WTC11 (cell line): ENCODE data around the gene WBP2. TPM values are rescaled to one million over a fixed set of nuclear protein-coding genes. Genes with fewer than 3 reads are reported as not detected.

Source experiments
- ATAC-seq: fragments of 200-7000 bp; cut with Tn5 transposase; 2 replicates; pipeline ENCODE4 v1.10.0; 2021; ENCODE audit warnings: mild to moderate bottlenecking, moderate library complexity
- CTCF ChIA-PET: fragments of 300-600 bp; sonication (Branson Sonifier 250); formaldehyde crosslinking; loops from one replicate; lab custom pipeline; 2021; ENCODE audit warnings: antibody characterized with exemption; lab: Charles Lee
- POLR2A ChIA-PET: fragments of 350-600 bp; sonication (Branson Sonifier 250); formaldehyde crosslinking; loops from one replicate; lab custom pipeline; 2021; ENCODE audit warnings: antibody characterized with exemption; lab: Charles Lee
- DNase-seq: peaks from one replicate; pipeline ENCODE4 v3.0.0; 2021; ENCODE audit warnings: low spot score
- H3K27ac Mint-ChIP-seq: 2 replicates; pipeline ENCODE4 v1.8.0; 2021; ENCODE audit warnings: mixed read lengths
- H3K27me3 Mint-ChIP-seq: 2 replicates; pipeline ENCODE4 v1.8.0; 2021; ENCODE audit warnings: low read depth, mild to moderate bottlenecking, moderate library complexity, mixed read lengths
- H3K36me3 Mint-ChIP-seq: 2 replicates; pipeline ENCODE4 v1.8.0; 2021; ENCODE audit warnings: mixed read lengths
- H3K4me1 Mint-ChIP-seq: 2 replicates; pipeline ENCODE4 v1.8.0; 2022; ENCODE audit warnings: mixed read lengths
- H3K4me3 Mint-ChIP-seq: 2 replicates; pipeline ENCODE4 v1.8.0; 2021; ENCODE audit warnings: mild to moderate bottlenecking, moderate library complexity, mixed read lengths
- H3K9me3 Mint-ChIP-seq: 2 replicates; pipeline ENCODE4 v1.8.0; 2021; ENCODE audit warnings: mixed read lengths
- E2F1 ChIP-seq: sonication (generic); formaldehyde crosslinking; IDR thresholded peaks from 2 replicates; pipeline ENCODE4 v1.8.0; 2022; ENCODE audit warnings: mild to moderate bottlenecking, missing genetic modification reagents
- ERG ChIP-seq: fragments of 250-450 bp; sonication (Bioruptor Pico); IDR thresholded peaks from 2 replicates; pipeline ENCODE4 v1.8.0; 2021; ENCODE audit warnings: mild to moderate bottlenecking
- FOXJ3 ChIP-seq: sonication (generic); formaldehyde crosslinking; IDR thresholded peaks from 2 replicates; pipeline ENCODE4 v1.9.0; 2021; ENCODE audit warnings: missing genetic modification reagents, mild to moderate bottlenecking, borderline replicate concordance
- FOXK1 ChIP-seq: sonication (generic); formaldehyde crosslinking; IDR thresholded peaks from 2 replicates; pipeline ENCODE4 v1.8.0; 2022; ENCODE audit warnings: mild to moderate bottlenecking, moderate library complexity, missing genetic modification reagents
- GRHL2 ChIP-seq: fragments of 250-450 bp; sonication (Bioruptor Pico); IDR thresholded peaks from 2 replicates; pipeline ENCODE4 v1.8.0; 2022; ENCODE audit warnings: mild to moderate bottlenecking, moderate library complexity; ENCODE audit not compliant: insufficient replicate concordance, severe bottlenecking
- GTF2I ChIP-seq: fragments of 250-450 bp; sonication (Bioruptor Pico); conservative IDR thresholded peaks from 2 replicates; pipeline ENCODE4 v1.4.0; 2021; ENCODE audit warnings: mild to moderate bottlenecking
- HMGA2 ChIP-seq: fragments of 250-450 bp; sonication (Bioruptor Pico); IDR thresholded peaks from 2 replicates; pipeline ENCODE4 v1.4.0; 2021; ENCODE audit warnings: mild to moderate bottlenecking, moderate library complexity
- HMGXB4 ChIP-seq: sonication (generic); formaldehyde crosslinking; IDR thresholded peaks from 2 replicates; pipeline ENCODE4 v1.8.1; 2023; ENCODE audit warnings: mild to moderate bottlenecking, moderate library complexity, missing genetic modification reagents
- IRF2 ChIP-seq: sonication (generic); formaldehyde crosslinking; IDR thresholded peaks from 2 replicates; pipeline ENCODE4 v1.8.0; 2022; ENCODE audit warnings: low read depth, missing genetic modification reagents, borderline replicate concordance
- PREB ChIP-seq: sonication (generic); formaldehyde crosslinking; IDR thresholded peaks from 2 replicates; pipeline ENCODE4 v1.8.1; 2022; ENCODE audit warnings: mild to moderate bottlenecking, missing genetic modification reagents, moderate library complexity, borderline replicate concordance
- SMAD4 ChIP-seq: sonication (generic); formaldehyde crosslinking; IDR thresholded peaks from 2 replicates; pipeline ENCODE4 v1.8.0; 2022; ENCODE audit warnings: mild to moderate bottlenecking, missing genetic modification reagents
- SOX15 ChIP-seq: fragments of 250-450 bp; sonication (Bioruptor Pico); IDR thresholded peaks from 2 replicates; pipeline ENCODE4 v1.9.0; 2021; ENCODE audit warnings: mild to moderate bottlenecking
- TEAD4 ChIP-seq: sonication (generic); formaldehyde crosslinking; IDR thresholded peaks from 2 replicates; pipeline ENCODE4 v1.8.0; 2022; ENCODE audit warnings: mild to moderate bottlenecking, missing genetic modification reagents
- USF1 ChIP-seq: sonication (generic); formaldehyde crosslinking; IDR thresholded peaks from 2 replicates; pipeline ENCODE4 v1.8.0; 2022; ENCODE audit warnings: mild to moderate bottlenecking, missing genetic modification reagents
- ZBTB21 ChIP-seq: sonication (generic); formaldehyde crosslinking; IDR thresholded peaks from 2 replicates; pipeline ENCODE4 v1.8.1; 2023; ENCODE audit warnings: mild to moderate bottlenecking, missing genetic modification reagents, borderline replicate concordance
- ZNF138 ChIP-seq: sonication (generic); formaldehyde crosslinking; conservative IDR thresholded peaks from 2 replicates; pipeline ENCODE4 v1.8.1; 2022; ENCODE audit warnings: mild to moderate bottlenecking, moderate library complexity, missing genetic modification reagents
- ZNF219 ChIP-seq: sonication (generic); formaldehyde crosslinking; IDR thresholded peaks from 2 replicates; pipeline ENCODE4 v1.8.0; 2023; ENCODE audit warnings: missing genetic modification reagents, mild to moderate bottlenecking, borderline replicate concordance
- ZNF232 ChIP-seq: sonication (generic); formaldehyde crosslinking; IDR thresholded peaks from 2 replicates; pipeline ENCODE4 v1.8.0; 2022; ENCODE audit warnings: mild to moderate bottlenecking, missing genetic modification reagents
- ZNF396 ChIP-seq: fragments of 250-450 bp; sonication (Bioruptor Pico); IDR thresholded peaks from 2 replicates; pipeline ENCODE4 v1.8.0; 2021; ENCODE audit warnings: mild to moderate bottlenecking, moderate library complexity, borderline replicate concordance
- total RNA-seq: library from RNA; stranded (reverse); gene quantifications from 3 replicates; pipeline ENCODE4 v1.2.3, GENCODE V29; 2021
- TF ChIP-seq, protein P1 (sequence below): sonication (generic); formaldehyde crosslinking; conservative IDR thresholded peaks from 2 replicates; pipeline ENCODE4 v1.8.1; 2022; ENCODE audit warnings: mild to moderate bottlenecking, missing genetic modification reagents
- TF ChIP-seq, protein P2 (sequence below): sonication (generic); formaldehyde crosslinking; IDR thresholded peaks from 2 replicates; pipeline ENCODE4 v1.8.1; 2023; ENCODE audit warnings: mild to moderate bottlenecking, missing genetic modification reagents, moderate library complexity

WBP2 gene
- total RNA-seq, 1 experiment from 2014 or later, result 68.8 TPM

DNA sequence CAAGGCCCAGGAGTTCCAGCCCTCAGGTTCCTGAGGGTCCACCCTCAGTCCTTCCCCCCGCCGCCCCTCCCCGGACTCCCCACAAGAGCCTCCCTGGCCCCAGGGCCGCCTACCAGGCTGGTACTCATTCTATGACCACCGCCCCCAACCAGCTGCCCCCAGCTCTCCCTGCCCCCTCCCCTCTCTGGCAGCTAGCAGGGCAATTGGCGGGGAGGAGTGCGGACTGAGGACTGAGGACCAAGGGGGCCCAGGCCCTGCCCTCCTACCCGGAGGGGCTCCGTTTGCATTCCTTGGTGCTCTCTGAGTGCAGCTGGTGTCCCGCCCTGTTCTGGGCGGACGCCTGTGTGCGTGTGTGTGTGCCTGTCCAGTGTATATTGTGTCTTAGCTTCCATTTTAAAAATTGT is 30.0 kb downstream of the WBP2 start (continued):
- TF ChIP-seq ZBTB21 (CRISPR knock-in tag), result no peak
- TF ChIP-seq, all 79 proteins: peak for 0

- DNase-seq, result no peak
- ChIA-PET CTCF (interaction anchor here (0.7 to 3.9 kb wide), 2 partner anchors 31 to 36 kb away, joined by 3 to 25 read pairs; partner anchors contain the start of gene WBP2), POLR2A (no interaction called here)
- H3K36me3 Mint-ChIP-seq, result peaks cover 22% of the 10 kb centered on the region; the same call in 1 of the 2 replicates
- H3K4me1 Mint-ChIP-seq, result peaks cover 11% of the 10 kb centered on the region
- H3K27me3 Mint-ChIP-seq, result no peaks in the 10 kb centered on the region
- H3K27ac Mint-ChIP-seq, result no peak overlapping the region
- ATAC-seq, result no peak
- H3K9me3 Mint-ChIP-seq, result no peaks in the 10 kb centered on the region
- no peak overlapping the region for H3K4me3 Mint-ChIP-seq
- TF ChIP-seq SOX15 (no peak), TEAD4 (CRISPR knock-in tag) (no peak), HMGA2 (CRISPR knock-in tag) (no peak), GRHL2 (CRISPR knock-in tag) (no peak), GTF2I (CRISPR knock-in tag) (no peak), E2F1 (CRISPR knock-in tag) (no peak)
Measured at GRCh38 chr17:75824666-75825065, 30.5 kb downstream of the WBP2 start.

- H3K27me3 Mint-ChIP-seq, result no peaks in the 10 kb centered on the region
- H3K9me3 Mint-ChIP-seq, result no peaks in the 10 kb centered on the region
- ATAC-seq (no peak), DNase-seq (no peak)
- no peak overlapping the region for H3K4me3 Mint-ChIP-seq
- peaks cover 11% of the 10 kb centered on the region for H3K4me1 Mint-ChIP-seq
- TF ChIP-seq PREB (CRISPR knock-in tag), result no peak
- ChIA-PET CTCF (interaction anchor here (1.2 to 3.9 kb wide), 2 partner anchors 37 to 70 kb away, joined by 4 to 25 read pairs; no protein-coding TSS in a partner anchor), POLR2A (no interaction called here)
- H3K27ac Mint-ChIP-seq, result no peak overlapping the region
- H3K36me3 Mint-ChIP-seq, result peaks cover 28% of the 10 kb centered on the region
Measured at GRCh38 chr17:75824050-75824552, 31.0 kb downstream of the WBP2 start.

- Mint-ChIP-seq H3K4me1 (peaks cover 11% of the 10 kb centered on the region), H3K4me3 (no peak overlapping the region), H3K36me3 (peaks cover 34% of the 10 kb centered on the region), H3K9me3 (no peaks in the 10 kb centered on the region), H3K27me3 (no peaks in the 10 kb centered on the region), H3K27ac (no peak overlapping the region)
- DNase-seq (no peak), ATAC-seq (no peak)
- CTCF ChIA-PET, result interaction anchor here (1.2 to 3.9 kb wide), 3 partner anchors 38 to 73 kb away, joined by 4 to 25 read pairs (median 6); no protein-coding TSS in a partner anchor
- POLR2A ChIA-PET, result no interaction called here
- no peak for TF ChIP-seq USF1 (CRISPR knock-in tag)
- TF ChIP-seq ZNF232, result no peak
- TF ChIP-seq SMAD4, result no peak
- no peak for TF ChIP-seq FOXK1 (CRISPR knock-in tag)
- TF ChIP-seq ERG (CRISPR knock-in tag), result no peak
- TF ChIP-seq, protein P1, sequence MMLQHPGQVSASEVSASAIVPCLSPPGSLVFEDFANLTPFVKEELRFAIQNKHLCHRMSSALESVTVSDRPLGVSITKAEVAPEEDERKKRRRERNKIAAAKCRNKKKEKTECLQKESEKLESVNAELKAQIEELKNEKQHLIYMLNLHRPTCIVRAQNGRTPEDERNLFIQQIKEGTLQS, result no peak
- no peak for TF ChIP-seq IRF2 (CRISPR knock-in tag)
- no peak for TF ChIP-seq ZNF396 (CRISPR knock-in tag)
- no peak for TF ChIP-seq FOXJ3
- no peak for TF ChIP-seq HMGA2 (CRISPR knock-in tag)
- TF ChIP-seq ZNF138 (CRISPR knock-in tag), result no peak
- TF ChIP-seq, protein P2, sequence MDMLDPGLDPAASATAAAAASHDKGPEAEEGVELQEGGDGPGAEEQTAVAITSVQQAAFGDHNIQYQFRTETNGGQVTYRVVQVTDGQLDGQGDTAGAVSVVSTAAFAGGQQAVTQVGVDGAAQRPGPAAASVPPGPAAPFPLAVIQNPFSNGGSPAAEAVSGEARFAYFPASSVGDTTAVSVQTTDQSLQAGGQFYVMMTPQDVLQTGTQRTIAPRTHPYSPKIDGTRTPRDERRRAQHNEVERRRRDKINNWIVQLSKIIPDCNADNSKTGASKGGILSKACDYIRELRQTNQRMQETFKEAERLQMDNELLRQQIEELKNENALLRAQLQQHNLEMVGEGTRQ, result no peak
- TF ChIP-seq ZNF219 (CRISPR knock-in tag), result no peak
- no peak for TF ChIP-seq HMGXB4 (CRISPR knock-in tag)
Measured at GRCh38 chr17:75823257-75824041, 31.7 kb downstream of the WBP2 start.
